Upper lobe of right lung (tissue), 1 donor: ENCODE measurements around the gene GP9. TPM values are rescaled to one million over a fixed set of nuclear protein-coding genes. Genes with fewer than 3 reads are reported as not detected.
"Not testable (repeated sequence)": the region's sequence is repeated elsewhere in the genome, so short reads cannot be mapped to it uniquely, and the experiment has no call there.

Source experiments
- ATAC-seq: fragments of 200-7000 bp; cut with Tn5 transposase; one replicate; pipeline ENCODE4 v1.9.1; 2020; ENCODE audit warnings: mild to moderate bottlenecking, moderate library complexity
- DNase-seq: peaks from one replicate; pipeline ENCODE4 v3.0.0-alpha.2; 2020
- H3K27ac ChIP-seq: fragments of 200-600 bp; one replicate; pipeline ENCODE4 v1.8.0; 2022
- H3K27me3 ChIP-seq: fragments of 200-600 bp; one replicate; pipeline ENCODE4 v1.8.0; 2022; ENCODE audit warnings: mild to moderate bottlenecking
- H3K36me3 ChIP-seq: fragments of 200-600 bp; one replicate; pipeline ENCODE4 v1.8.0; 2022
- H3K4me1 ChIP-seq: fragments of 200-600 bp; one replicate; pipeline ENCODE4 v1.8.0; 2022
- H3K4me3 ChIP-seq: fragments of 200-600 bp; one replicate; pipeline ENCODE4 v1.8.0; 2022; ENCODE audit warnings: mild to moderate bottlenecking
- H3K9me3 ChIP-seq: fragments of 200-600 bp; one replicate; pipeline ENCODE4 v1.8.0; 2022
- CTCF ChIP-seq: fragments of 200-600 bp; IDR thresholded peaks from one replicate; pipeline ENCODE4 v1.8.0; 2022; ENCODE audit warnings: antibody characterized with exemption
- intact Hi-C: fragments of 100-400 bp; cut with DNase I; formaldehyde crosslinking; loops from one replicate; pipeline ENCODE4 v1.11.0; 2022
- total RNA-seq: library from RNA; stranded (reverse); fragmentation: NEBNext Ultra II Directional; extraction: Animal tissue kit (Norgen Biotek cat#: 25700); gene quantifications from one replicate; pipeline ENCODE4 v1.2.1, GENCODE V29; 2021
- donor health status: DM: no; HTN: yes; CAD: no; lungs with severe emphysema.

Gene GP9
- total RNA-seq, 1 donor from 2014 or later = 1.2 TPM

- no peak for DNase-seq
- Histone ChIP-seq H3K36me3 (no peaks in the 10 kb centered on the region), H3K27me3 (no peaks in the 10 kb centered on the region), H3K9me3 (no peaks in the 10 kb centered on the region), H3K27ac (no peak overlapping the region), H3K4me1 (peaks cover 6% of the 10 kb centered on the region), H3K4me3 (no peak overlapping the region)
- no peak for ATAC-seq
- TF ChIP-seq CTCF = no peak
- intact Hi-C loops = no loop called here
Observed at GRCh38 chr3:129065016-129065719, 4.6 kb downstream of the GP9 start.

GRCh38 chr3:129065720-129066073 lies 5.1 kb downstream of the GP9 start:
- intact Hi-C loops = no loop called here
- Histone ChIP-seq H3K27me3 (no peaks in the 10 kb centered on the region), H3K27ac (no peak overlapping the region), H3K4me1 (peaks cover 6% of the 10 kb centered on the region), H3K4me3 (no peak overlapping the region), H3K36me3 (no peaks in the 10 kb centered on the region), H3K9me3 (no peaks in the 10 kb centered on the region)
- no peak for DNase-seq
- no peak for ATAC-seq
- TF ChIP-seq CTCF = no peak

- intact Hi-C loops, H3K36me3 ChIP-seq, DNase-seq, H3K4me1 ChIP-seq, H3K27me3 ChIP-seq, H3K27ac ChIP-seq, H3K4me3 ChIP-seq, ATAC-seq, H3K9me3 ChIP-seq: not testable (repeated sequence)
Observed at GRCh38 chr3:129067719-129068118, 7.1 kb downstream of the GP9 start.

- peak overlapping the region; percentile 44 for H3K4me3 ChIP-seq
- intact Hi-C loops = no loop called here
- no peak for TF ChIP-seq CTCF
- no peaks in the 10 kb centered on the region for H3K9me3 ChIP-seq
- peak overlapping the region; percentile 2 for H3K27ac ChIP-seq
- no peaks in the 10 kb centered on the region for H3K36me3 ChIP-seq
- DNase-seq = no peak
- H3K4me1 ChIP-seq = peaks cover 6% of the 10 kb centered on the region
- ATAC-seq = peak; percentile 65
- no peaks in the 10 kb centered on the region for H3K27me3 ChIP-seq
Observed at GRCh38 chr3:129068291-129068886, 7.8 kb downstream of the GP9 start.

GRCh38 chr3:129069313-129070085 lies 8.9 kb downstream of the GP9 start:
- ATAC-seq, intact Hi-C loops, H3K4me3 ChIP-seq, H3K36me3 ChIP-seq, H3K27ac ChIP-seq, H3K9me3 ChIP-seq, DNase-seq, H3K4me1 ChIP-seq, H3K27me3 ChIP-seq: not testable (repeated sequence)

GRCh38 chr3:129070086-129070885 lies 9.7 kb downstream of the GP9 start:
- TF ChIP-seq CTCF = no peak
- ATAC-seq (no peak), DNase-seq (no peak)
- Histone ChIP-seq H3K4me3 (no peak overlapping the region), H3K27me3 (no peaks in the 10 kb centered on the region), H3K27ac (no peak overlapping the region), H3K9me3 (no peaks in the 10 kb centered on the region), H3K36me3 (no peaks in the 10 kb centered on the region), H3K4me1 (peaks cover 6% of the 10 kb centered on the region)
- intact Hi-C loops = no loop called here
